Measurements from ENCODE around the gene LEKR1.
"Not testable (repeated sequence)": the region's sequence is repeated elsewhere in the genome, so short reads cannot be mapped to it uniquely, and the experiment has no call there.

LEKR1 gene

GRCh38 chr3:156888576-156888975, 62.4 kb downstream of the LEKR1 start:
- no peak for TF ChIP-seq CTCF (IDR thresholded peaks at IDR 0.05)
- no peak for TF ChIP-seq ZFX (IDR thresholded peaks at IDR 0.05; ENCODE audit: borderline replicate concordance)
- H3K27ac ChIP-seq = no peak overlapping the region

GRCh38 chr3:156892701-156893100, 66.5 kb downstream of the LEKR1 start:
- TF ChIP-seq ZFX (IDR thresholded peaks at IDR 0.05; ENCODE audit: borderline replicate concordance) (no peak), CTCF (IDR thresholded peaks at IDR 0.05) (no peak)
- H3K27ac ChIP-seq = no peak overlapping the region

- not testable (repeated sequence) for H3K27ac ChIP-seq
Observed at GRCh38 chr3:156895374-156895773, 69.2 kb downstream of the LEKR1 start.

GRCh38 chr3:156897851-156898250, 71.7 kb downstream of the LEKR1 start:
- H3K27ac ChIP-seq = not testable (repeated sequence)

- TF ChIP-seq CTCF (IDR thresholded peaks at IDR 0.05) (no peak), ZFX (IDR thresholded peaks at IDR 0.05; ENCODE audit: borderline replicate concordance) (no peak)
- H3K27ac ChIP-seq = no peak overlapping the region
Observed at GRCh38 chr3:156898296-156898880, 72.2 kb downstream of the LEKR1 start.

- TF ChIP-seq ZFX (IDR thresholded peaks at IDR 0.05; ENCODE audit: borderline replicate concordance) = no peak
- TF ChIP-seq CTCF (IDR thresholded peaks at IDR 0.05) = no peak
- H3K27ac ChIP-seq = no peak overlapping the region
Observed at GRCh38 chr3:156899951-156900350, 73.8 kb downstream of the LEKR1 start.

- TF ChIP-seq CTCF (IDR thresholded peaks at IDR 0.05) (no peak), ZFX (IDR thresholded peaks at IDR 0.05; ENCODE audit: borderline replicate concordance) (no peak)
- H3K27ac ChIP-seq = no peak overlapping the region
Observed at GRCh38 chr3:156902916-156903315, 76.8 kb downstream of the LEKR1 start.

- H3K27ac ChIP-seq = no peak overlapping the region
- TF ChIP-seq CTCF (IDR thresholded peaks at IDR 0.05) = no peak
- no peak for TF ChIP-seq ZFX (IDR thresholded peaks at IDR 0.05; ENCODE audit: borderline replicate concordance)
Observed at GRCh38 chr3:156906275-156906674, 80.1 kb downstream of the LEKR1 start.

Data from 22Rv1 (cell line).